B cell (primary cell): ENCODE data around the gene UROS. TPM values are rescaled to one million over a fixed set of nuclear protein-coding genes. Genes with fewer than 3 reads are reported as not detected.

Source experiments
- ATAC-seq: fragments of 200-7000 bp; cut with Tn5 transposase; one replicate; pipeline ENCODE4 v1.10.0; 2021; ENCODE audit warnings: low read depth, mild to moderate bottlenecking, moderate number of reproducible peaks, moderate library complexity
- CTCF ChIA-PET: fragments of 350-600 bp; sonication (Branson Sonifier 250); formaldehyde crosslinking; loops from one replicate; lab custom pipeline; 2021; ENCODE audit warnings: antibody characterized with exemption, inconsistent platforms; lab: Charles Lee
- POLR2A ChIA-PET: fragments of 350-600 bp; sonication (Branson Sonifier 250); formaldehyde crosslinking; loops from one replicate; lab custom pipeline; 2021; ENCODE audit warnings: antibody characterized with exemption; lab: Charles Lee
- DNase-seq: peaks from one replicate; pipeline ENCODE4 v3.0.0; 2013
- H2AFZ ChIP-seq: 2 replicates; pipeline ENCODE4 v1.6.1; 2012; ENCODE audit warnings: mild to moderate bottlenecking, low read depth, low read length; ENCODE audit not compliant: insufficient read depth, poor library complexity, severe bottlenecking
- H3K27ac ChIP-seq, 2 donors: 1 replicate in 1 of 2; 2 replicates in 1 of 2; pipeline ENCODE4 v1.5.1; 2012 to 2013; ENCODE audit warnings: low read length in 2 of 2, mild to moderate bottlenecking in 2 of 2, moderate library complexity in 1 of 2
- H3K27me3 ChIP-seq, 4 experiments: fragments of 200-600 bp in 1 of 4; sonication (generic) in 1 of 4; replicated peaks in 1 of 4; 1 replicate in 2 of 4; 2 replicates in 2 of 4; pipeline versions ENCODE4 v1.6.1 to v1.7.0; 2013 to 2016; ENCODE audit warnings: low read length in 3 of 4, mild to moderate bottlenecking in 2 of 4, mixed read lengths in 1 of 4, moderate library complexity in 1 of 4; ENCODE audit not compliant: insufficient read depth in 4 of 4, control insufficient read depth in 3 of 4; ENCODE audit errors: control extremely low read depth in 1 of 4
- H3K36me3 ChIP-seq, 2 experiments: replicated peaks in 1 of 2; 1 replicate in 1 of 2; 2 replicates in 1 of 2; pipeline versions ENCODE4 v1.6.1 to v1.7.1; 2013; ENCODE audit warnings: low read length in 1 of 2; ENCODE audit not compliant: insufficient read depth in 2 of 2, control insufficient read depth in 1 of 2; ENCODE audit errors: control extremely low read depth in 1 of 2, extremely low read depth in 1 of 2
- H3K4me1 ChIP-seq, 2 donors: fragments of 200-600 bp in 1 of 2; sonication (generic) in 1 of 2; 1 replicate in 1 of 2; 2 replicates in 1 of 2; pipeline versions ENCODE4 v1.5.1 to v1.6.1; 2013 to 2017; ENCODE audit warnings: low read length in 2 of 2; ENCODE audit not compliant: control insufficient read depth in 2 of 2, insufficient read depth in 2 of 2
- H3K4me2 ChIP-seq: replicated peaks from 2 replicates; pipeline ENCODE3; 2012; ENCODE audit warnings: mild to moderate bottlenecking, low read depth, low read length; ENCODE audit not compliant: poor library complexity, severe bottlenecking
- H3K4me3 ChIP-seq, 5 experiments: fragments of 200-600 bp in 1 of 5; sonication (generic) in 1 of 5; 1 replicate in 3 of 5; 2 replicates in 2 of 5; pipeline versions ENCODE4 v1.5.1 to v1.7.0; 2011 to 2016; ENCODE audit warnings: low read length in 4 of 5, mild to moderate bottlenecking in 4 of 5, low read depth in 2 of 5, control low read depth in 1 of 5, moderate library complexity in 1 of 5; ENCODE audit not compliant: insufficient read depth in 1 of 5; ENCODE audit errors: control extremely low read depth in 1 of 5, extremely low read depth in 1 of 5
- H3K79me2 ChIP-seq: fragments of 200-600 bp; sonication (generic); one replicate; pipeline ENCODE4 v1.6.0; 2016; ENCODE audit warnings: low read length; ENCODE audit not compliant: control insufficient read depth, insufficient read depth
- H3K9ac ChIP-seq: fragments of 200-600 bp; sonication (generic); 2 replicates; pipeline ENCODE4 v1.6.1; 2017; ENCODE audit warnings: mild to moderate bottlenecking, low read length, moderate library complexity
- H3K9me3 ChIP-seq, 3 donors: one replicate each; pipeline versions ENCODE4 v1.6.1 to v1.7.1; 2013; ENCODE audit warnings: low read length in 2 of 3; ENCODE audit not compliant: control insufficient read depth in 2 of 3, insufficient read depth in 1 of 3; ENCODE audit errors: control extremely low read depth in 1 of 3
- H4K20me1 ChIP-seq: 2 replicates; pipeline ENCODE4 v1.6.0; 2012; ENCODE audit warnings: mild to moderate bottlenecking, low read length; ENCODE audit not compliant: insufficient read depth, control insufficient read depth, poor library complexity, severe bottlenecking
- H3K27ac Mint-ChIP-seq: one replicate; pipeline ENCODE4 v1.8.0; 2021; ENCODE audit warnings: mixed read lengths
- H3K27me3 Mint-ChIP-seq: one replicate; pipeline ENCODE4 v1.8.0; 2021; ENCODE audit warnings: mixed read lengths
- H3K4me1 Mint-ChIP-seq: one replicate; pipeline ENCODE4 v1.8.0; 2021; ENCODE audit warnings: mixed read lengths
- H3K4me3 Mint-ChIP-seq: one replicate; pipeline ENCODE4 v1.8.0; 2021; ENCODE audit warnings: mixed read lengths
- H3K9me3 Mint-ChIP-seq: one replicate; pipeline ENCODE4 v1.8.0; 2022; ENCODE audit warnings: mixed read lengths; ENCODE audit not compliant: insufficient read depth
- CTCF ChIP-seq: fragments of 200-600 bp; IDR thresholded peaks from one replicate; pipeline ENCODE4 v1.8.0; 2022; ENCODE audit warnings: antibody characterized with exemption, mild to moderate bottlenecking
- EZH2 ChIP-seq: IDR thresholded peaks from 2 replicates; pipeline ENCODE4 v1.6.1; 2012; ENCODE audit warnings: borderline replicate concordance, low read depth, mild to moderate bottlenecking, moderate library complexity, low read length; ENCODE audit not compliant: insufficient read depth, poor library complexity, severe bottlenecking
- WGBS: methylation state at CpG from one replicate; pipeline ENCODE4 v1.1.5; 2013; ENCODE audit warnings: missing lambda C conversion rate; ENCODE audit not compliant: insufficient coverage; 5-methylcytosine and 5-hydroxymethylcytosine counted together
- intact Hi-C: fragments of 100-400 bp; cut with micrococcal nuclease; formaldehyde crosslinking; loops from one replicate; pipeline ENCODE4 v1.10.0; 2022
- polyA plus RNA-seq: library from polyadenylated mRNA; depleted of rRNA; stranded (reverse); fragments of >200 nt; gene quantifications from 2 replicates; pipeline ENCODE4 v1.2.3, GENCODE V29; 2012
- total RNA-seq, 2 donors: library from RNA; stranded (reverse); fragments of 120-200 nt in 1 of 2; gene quantifications; 1 replicate in 1 of 2; 2 replicates in 1 of 2; pipeline versions ENCODE4 v1.2.3 to v1.2.4, GENCODE V29; 2013 to 2022

UROS gene
- total and polyA plus RNA-seq, 2 donors (not counting 1 experiment from before 2014, with no cell fraction given), result 28.3 to 37.1 TPM

- H3K27ac Mint-ChIP-seq, result no peak overlapping the region
- intact Hi-C loops, result no loop called here
- Histone ChIP-seq H3K36me3 (no peaks in the 10 kb centered on the region), H3K4me3 (no peak overlapping the region), H3K9ac (no peak overlapping the region), H3K79me2 (no peaks in the 10 kb centered on the region), H3K9me3 (no peaks in the 10 kb centered on the region), H3K27me3 (no peaks in the 10 kb centered on the region), H4K20me1 (no peaks in the 10 kb centered on the region), H3K27ac (no peak overlapping the region), H3K4me1 (no peaks in the 10 kb centered on the region), H3K4me2 (no peak overlapping the region), H2AFZ (no peak overlapping the region)
- no peaks in the 10 kb centered on the region for H3K4me1 Mint-ChIP-seq
- CTCF ChIA-PET, result no interaction called here
- no peaks in the 10 kb centered on the region for H3K9me3 Mint-ChIP-seq
- POLR2A ChIA-PET, result no interaction called here
- ATAC-seq, result no peak
- no peak for TF ChIP-seq CTCF
- no peak for TF ChIP-seq EZH2
- WGBS, result 71% methylated on average over 66 of the region's 75 CpGs
- H3K27me3 Mint-ChIP-seq, result peaks cover 4% of the 10 kb centered on the region
- H3K4me3 Mint-ChIP-seq, result no peak overlapping the region
- DNase-seq, result no peak
Measured at GRCh38 chr10:125773687-125774543, 49.1 kb downstream of the UROS start.

GRCh38 chr10:125772864-125773180 is 50.2 kb downstream of the UROS start:
- Histone ChIP-seq H3K27me3 (no peaks in the 10 kb centered on the region), H2AFZ (no peak overlapping the region)
- no peak overlapping the region for H3K4me3 Mint-ChIP-seq

More at GRCh38 chr10:125772864-125773180, 50.2 kb downstream of the UROS start:
- ChIA-PET POLR2A (no interaction called here), CTCF (no interaction called here)
- Histone ChIP-seq H3K4me2 (no peak overlapping the region), H3K9me3 (no peaks in the 10 kb centered on the region), H3K36me3 (peaks cover 1% of the 10 kb centered on the region in 2 experiments), H3K4me1 (no peaks in the 10 kb centered on the region), H3K27ac (no peak overlapping the region), H4K20me1 (no peaks in the 10 kb centered on the region), H3K9ac (no peak overlapping the region), H3K4me3 (no peak overlapping the region), H3K79me2 (no peaks in the 10 kb centered on the region)
- ATAC-seq (no peak), DNase-seq (no peak)
- no peak for TF ChIP-seq EZH2
- TF ChIP-seq CTCF, result no peak
- intact Hi-C loops, result no loop called here
- no peak overlapping the region for H3K27ac Mint-ChIP-seq
- no peaks in the 10 kb centered on the region for H3K27me3 Mint-ChIP-seq
- H3K4me1 Mint-ChIP-seq, result no peaks in the 10 kb centered on the region
- H3K9me3 Mint-ChIP-seq, result no peaks in the 10 kb centered on the region
- 97% methylated on average over 11 of the region's 11 CpGs for WGBS
